CD4-positive, alpha-beta T cell treated with Interleukin-21 for 1 hour (primary cell): ENCODE measurements around the gene TRAPPC3.
A peak's percentile ranks its signal among the peaks of the same experiment; 100 is the strongest.

ENCODE experiments used
- DNase-seq: peaks from one replicate; pipeline ENCODE4 v3.0.0-alpha.2; 2020

TRAPPC3 gene

GRCh38 chr1:36125129-36125991, 23.9 kb downstream of the TRAPPC3 start, which contains the start of gene COL8A2:
COL8A2 (minus strand) TSS chr1:36125222; CDS start chr1:36100242, 24,980 bp downstream.
- no peak for DNase-seq

GRCh38 chr1:36124404-36125128, 24.7 kb downstream of the TRAPPC3 start:
- no peak for DNase-seq

- peak; percentile 23 for DNase-seq
These were observed 25.9 kb downstream of the TRAPPC3 start for GRCh38 chr1:36123356-36123755.

GRCh38 chr1:36122062-36123030, 26.9 kb downstream of the TRAPPC3 start:
- no peak for DNase-seq

GRCh38 chr1:36119456-36119855, 29.8 kb downstream of the TRAPPC3 start:
- no peak for DNase-seq

GRCh38 chr1:36118447-36119204, 30.7 kb downstream of the TRAPPC3 start:
- DNase-seq = no peak

- DNase-seq = no peak
These were observed 32.4 kb downstream of the TRAPPC3 start for GRCh38 chr1:36116901-36117300.

GRCh38 chr1:36115931-36116330, 33.4 kb downstream of the TRAPPC3 start:
- DNase-seq = no peak

- DNase-seq = no peak
These were observed 34.1 kb downstream of the TRAPPC3 start for GRCh38 chr1:36115200-36115669.

GRCh38 chr1:36114371-36114770, 34.9 kb downstream of the TRAPPC3 start:
- DNase-seq = no peak

- no peak for DNase-seq
These were observed 36.5 kb downstream of the TRAPPC3 start for GRCh38 chr1:36112823-36113222.

GRCh38 chr1:36111151-36111550, 38.1 kb downstream of the TRAPPC3 start:
- no peak for DNase-seq

GRCh38 chr1:36109041-36109679, 40.1 kb downstream of the TRAPPC3 start:
- peak; percentile 34 for DNase-seq

GRCh38 chr1:36108314-36108713, 41.0 kb downstream of the TRAPPC3 start:
- DNase-seq = no peak

- DNase-seq = no peak
These were observed 41.9 kb downstream of the TRAPPC3 start for GRCh38 chr1:36107394-36107793.

- no peak for DNase-seq
These were observed 43.0 kb downstream of the TRAPPC3 start for GRCh38 chr1:36106269-36106668.

- DNase-seq = no peak
These were observed 47.7 kb downstream of the TRAPPC3 start for GRCh38 chr1:36101546-36101945.

GRCh38 chr1:36100376-36100775, 48.9 kb downstream of the TRAPPC3 start:
- DNase-seq = no peak

- DNase-seq = peak; percentile 75
These were observed 49.5 kb downstream of the TRAPPC3 start for GRCh38 chr1:36099681-36100341.

GRCh38 chr1:36098650-36099365, 50.5 kb downstream of the TRAPPC3 start:
- DNase-seq = no peak
